Esophagus squamous epithelium (tissue), 4 donors: ENCODE measurements around the gene PYURF.

Experiments used
- CTCF ChIP-seq, 6 experiments: fragments of 450-650 bp in 4 of 6; fragments of 200-600 bp in 2 of 6; sonication (generic) in 2 of 6; IDR thresholded peaks; one replicate each; pipeline ENCODE4 v1.5.1; 2016 to 2019; ENCODE audit warnings: antibody characterized with exemption in 6 of 6, mild to moderate bottlenecking in 4 of 6, moderate library complexity in 4 of 6
- POLR2A ChIP-seq, 4 donors: fragments of 450-650 bp; IDR thresholded peaks; one replicate each; pipeline ENCODE4 v1.6.1; 2017; ENCODE audit warnings: antibody characterized with exemption in 4 of 4, mild to moderate bottlenecking in 4 of 4, moderate library complexity in 3 of 4

DNA sequence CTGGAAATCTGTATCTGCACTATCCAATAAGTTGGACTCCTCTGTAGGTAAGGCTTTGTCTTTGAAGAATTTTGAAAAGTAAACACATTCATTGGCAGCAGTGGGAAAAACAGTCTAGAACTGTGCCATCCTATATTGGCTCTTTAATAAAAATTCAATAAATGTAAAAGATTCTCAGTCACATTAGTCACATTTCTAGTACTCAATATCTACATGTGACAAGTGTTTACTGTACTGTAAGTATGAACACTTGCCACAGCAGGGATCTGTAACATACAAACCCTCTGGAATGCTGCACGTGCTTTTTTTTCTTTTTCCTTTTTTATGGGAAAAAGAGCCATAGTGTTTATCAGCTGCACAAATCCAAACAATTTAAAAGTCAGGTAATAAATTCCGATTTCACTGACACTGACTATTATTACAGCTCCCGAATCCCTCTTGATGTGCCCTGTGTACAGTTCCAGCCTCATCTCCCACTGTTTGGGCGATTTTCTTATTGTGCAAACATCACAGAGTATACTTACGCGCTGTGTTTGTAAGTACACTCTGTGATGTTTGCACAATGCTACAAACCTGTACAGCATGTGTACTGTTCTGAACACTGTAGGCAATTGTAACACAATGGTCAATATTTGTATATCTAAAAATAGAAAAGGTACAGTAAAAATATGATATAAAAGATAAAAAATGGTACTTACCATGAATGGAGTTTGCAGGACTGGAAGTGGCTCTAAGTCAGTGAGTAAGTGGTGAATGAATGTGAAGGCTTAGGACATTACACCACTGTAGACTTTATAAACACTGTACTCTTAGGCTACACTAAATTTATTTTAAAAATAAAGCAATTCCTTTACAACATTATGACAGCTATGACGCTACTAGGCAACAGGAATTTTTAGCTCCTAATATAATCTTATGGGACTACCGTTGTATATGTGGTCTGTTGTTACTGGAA, 8.7 kb downstream of the PYURF start:
- TF ChIP-seq CTCF (IDR thresholded peaks at IDR 0.05) = no peak
- no peak for TF ChIP-seq POLR2A (IDR thresholded peaks at IDR 0.05)
